ENCODE measurements around the gene PTPRD.

GRCh38 chr9:9538766-9539165, 1074.0 kb downstream of the PTPRD start:
- TF ChIP-seq POLR2A (IDR thresholded peaks at IDR 0.05) (no peak), CTCF (IDR thresholded peaks at IDR 0.05) (no peak)
